Smooth muscle cell (in vitro differentiated cells): ENCODE results near the gene MED26. TPM values are rescaled to one million over a fixed set of nuclear protein-coding genes. Genes with fewer than 3 reads are reported as not detected.

ENCODE experiments used
- DNase-seq: peaks from one replicate; lab custom pipeline; 2025; ENCODE audit not compliant: unreplicated experiment; lab: John Stamatoyannopoulos, UW
- H2AFZ ChIP-seq: fragments of 200-600 bp; sonication (generic); 2 replicates; pipeline ENCODE4 v1.6.0; 2016; ENCODE audit warnings: antibody characterized with exemption, low read depth, mild to moderate bottlenecking
- H3F3A ChIP-seq: fragments of 200-600 bp; sonication (generic); 2 replicates; pipeline ENCODE4 v1.6.0; 2017; ENCODE audit warnings: antibody characterized with exemption, low read depth
- H3K27ac ChIP-seq: fragments of 200-600 bp; sonication (generic); 2 replicates; pipeline ENCODE4 v1.5.1; 2016; ENCODE audit warnings: low read depth, mild to moderate bottlenecking
- H3K27me3 ChIP-seq: fragments of 200-600 bp; sonication (generic); 2 replicates; pipeline ENCODE4 v1.6.1; 2016; ENCODE audit warnings: low read depth, mild to moderate bottlenecking
- H3K36me3 ChIP-seq: fragments of 200-600 bp; sonication (generic); 2 replicates; pipeline ENCODE4 v1.5.1; 2016; ENCODE audit warnings: low read depth
- H3K4me1 ChIP-seq: fragments of 200-600 bp; sonication (generic); 2 replicates; pipeline ENCODE4 v1.5.1; 2016; ENCODE audit warnings: low read depth
- H3K4me2 ChIP-seq: fragments of 200-600 bp; sonication (generic); 2 replicates; pipeline ENCODE4 v1.6.0; 2016; ENCODE audit warnings: mild to moderate bottlenecking
- H3K4me3 ChIP-seq: fragments of 200-600 bp; sonication (generic); 2 replicates; pipeline ENCODE4 v1.5.1; 2016; ENCODE audit warnings: mild to moderate bottlenecking
- H3K79me2 ChIP-seq: fragments of 200-600 bp; sonication (generic); 2 replicates; pipeline ENCODE4 v1.6.0; 2016; ENCODE audit warnings: low read depth, mild to moderate bottlenecking
- H3K9ac ChIP-seq: fragments of 200-600 bp; sonication (generic); 2 replicates; pipeline ENCODE4 v1.6.0; 2016; ENCODE audit warnings: low read depth
- H3K9me3 ChIP-seq: fragments of 200-600 bp; sonication (generic); replicated peaks from 2 replicates; pipeline ENCODE4 v1.5.1; 2016; ENCODE audit warnings: low read depth
- H4K20me1 ChIP-seq: fragments of 200-600 bp; sonication (generic); 2 replicates; pipeline ENCODE4 v1.6.0; 2016; ENCODE audit warnings: low read depth
- CTCF ChIP-seq: fragments of 200-600 bp; sonication (generic); IDR thresholded peaks from 2 replicates; pipeline ENCODE4 v1.5.1; 2017; ENCODE audit warnings: borderline replicate concordance, mild to moderate bottlenecking, antibody characterized with exemption; ENCODE audit not compliant: insufficient read depth, poor library complexity, severe bottlenecking
- WGBS: methylation state at CpG from one replicate; pipeline ENCODE4 v1.1.7; 2016; ENCODE audit warnings: low lambda C conversion rate; 5-methylcytosine and 5-hydroxymethylcytosine counted together
- polyA plus RNA-seq: library from polyadenylated mRNA; unstranded; fragments of >200 nt; fragmentation: Nextera tagmentation; extraction: Ambion mirVana; gene quantifications from 2 replicates; pipeline ENCODE4 v1.2.1, GENCODE V29; 2016
- total RNA-seq: library from RNA; depleted of rRNA; stranded (reverse); fragments of >200 nt; gene quantifications from 2 replicates; pipeline ENCODE4 v1.2.3, GENCODE V29; 2014

MED26 gene
- total and polyA plus RNA-seq, 2 experiments from 2014 or later = 6.3 to 9.6 TPM

GRCh38 chr19:16537111-16537510 lies 90.9 kb downstream of the MED26 start:
- Histone ChIP-seq H3K4me3 (no peak overlapping the region), H3K9ac (no peak overlapping the region), H4K20me1 (peaks cover 81% of the 10 kb centered on the region), H3K9me3 (no peaks in the 10 kb centered on the region), H3K36me3 (no peaks in the 10 kb centered on the region), H3K4me1 (peaks cover 9% of the 10 kb centered on the region), H3K27ac (no peak overlapping the region), H3K4me2 (no peak overlapping the region), H3K27me3 (no peaks in the 10 kb centered on the region), H3F3A (no peaks in the 10 kb centered on the region), H3K79me2 (peaks cover 58% of the 10 kb centered on the region), H2AFZ (no peak overlapping the region)
- TF ChIP-seq CTCF = no peak
- 97% methylated on average over 10 of the region's 13 CpGs for WGBS
- no peak for DNase-seq

- Histone ChIP-seq H3K27me3 (no peaks in the 10 kb centered on the region), H3K79me2 (peaks cover 48% of the 10 kb centered on the region), H2AFZ (no peak overlapping the region), H4K20me1 (peaks cover 74% of the 10 kb centered on the region), H3K27ac (no peak overlapping the region), H3K36me3 (no peaks in the 10 kb centered on the region), H3K9me3 (no peaks in the 10 kb centered on the region), H3K9ac (no peak overlapping the region), H3K4me3 (no peak overlapping the region), H3K4me2 (no peak overlapping the region), H3F3A (no peaks in the 10 kb centered on the region), H3K4me1 (peaks cover 6% of the 10 kb centered on the region)
- no peak for TF ChIP-seq CTCF
- 99% methylated on average over 9 of the region's 9 CpGs for WGBS
- no peak for DNase-seq
Observed at GRCh38 chr19:16536130-16536529, 91.9 kb downstream of the MED26 start.

GRCh38 chr19:16535381-16535780 lies 92.6 kb downstream of the MED26 start:
- no peaks in the 10 kb centered on the region for H3F3A ChIP-seq
- TF ChIP-seq CTCF = no peak
- H3K27ac ChIP-seq = no peak overlapping the region
- no peaks in the 10 kb centered on the region for H3K9me3 ChIP-seq
- H3K4me1 ChIP-seq = no peaks in the 10 kb centered on the region
- no peak overlapping the region for H2AFZ ChIP-seq
- 99% methylated on average over 10 of the region's 18 CpGs for WGBS
- peaks cover 40% of the 10 kb centered on the region for H3K79me2 ChIP-seq
- no peak for DNase-seq
- H3K36me3 ChIP-seq = no peaks in the 10 kb centered on the region
- H3K4me2 ChIP-seq = no peak overlapping the region
- H3K4me3 ChIP-seq = no peak overlapping the region
- no peaks in the 10 kb centered on the region for H3K27me3 ChIP-seq
- H3K9ac ChIP-seq = no peak overlapping the region
- H4K20me1 ChIP-seq = peaks cover 67% of the 10 kb centered on the region

- no peak for TF ChIP-seq CTCF
- no peak overlapping the region for H3K27ac ChIP-seq
- no peak overlapping the region for H3K4me2 ChIP-seq
- H3F3A ChIP-seq = no peaks in the 10 kb centered on the region
- no peak overlapping the region for H2AFZ ChIP-seq
- no peaks in the 10 kb centered on the region for H3K4me1 ChIP-seq
- no peaks in the 10 kb centered on the region for H3K36me3 ChIP-seq
- WGBS = 96% methylated on average over 37 of the region's 47 CpGs
- H3K4me3 ChIP-seq = no peak overlapping the region
- peaks cover 42% of the 10 kb centered on the region for H4K20me1 ChIP-seq
- DNase-seq = no peak
- H3K9ac ChIP-seq = no peak overlapping the region
- no peaks in the 10 kb centered on the region for H3K27me3 ChIP-seq
- H3K79me2 ChIP-seq = peaks cover 14% of the 10 kb centered on the region
- H3K9me3 ChIP-seq = no peaks in the 10 kb centered on the region
Observed at GRCh38 chr19:16532440-16533234, 95.4 kb downstream of the MED26 start.
